Right atrium auricular region (tissue), 2 donors: ENCODE data around the gene ADCY2. TPM values are rescaled to one million over a fixed set of nuclear protein-coding genes. Genes with fewer than 3 reads are reported as not detected.
A peak's percentile ranks its signal among the peaks of the same experiment; 100 is the strongest.

Experiments used
- DNase-seq: peaks from one replicate; pipeline ENCODE4 v3.0.0-alpha.2; 2019; ENCODE audit warnings: low spot score
- H3K27ac ChIP-seq, 2 donors: fragments of 200-600 bp; sonication (generic); 1 replicate in 1 of 2; 2 replicates in 1 of 2; pipeline ENCODE4 v1.5.1; 2016 to 2019
- H3K27me3 ChIP-seq, 2 donors: fragments of 200-600 bp; sonication (generic); one replicate each; pipeline versions ENCODE4 v1.5.1 to v1.6.0; 2017 to 2019
- H3K36me3 ChIP-seq: fragments of 200-600 bp; sonication (generic); one replicate; pipeline ENCODE4 v1.5.1; 2016
- H3K4me1 ChIP-seq, 2 donors: fragments of 200-600 bp; sonication (generic); one replicate each; pipeline versions ENCODE4 v1.5.1 to v1.6.0; 2017 to 2019
- H3K4me3 ChIP-seq, 2 donors: fragments of 200-600 bp; sonication (generic); 1 replicate in 1 of 2; 2 replicates in 1 of 2; pipeline ENCODE4 v1.5.1; 2017 to 2019; ENCODE audit warnings: mild to moderate bottlenecking in 1 of 2, moderate library complexity in 1 of 2
- H3K9me3 ChIP-seq, 2 donors: fragments of 200-600 bp; sonication (generic); one replicate each; pipeline ENCODE4 v1.5.1; 2019
- total RNA-seq, 2 donors: library from RNA; depleted of rRNA; stranded (reverse); fragments of >200 nt; gene quantifications; one replicate each; pipeline ENCODE4 v1.1.0, GENCODE V29; 2016
- TF ChIP-seq, protein P1 (sequence below), 2 donors: fragments of 200-600 bp; sonication (generic); IDR thresholded peaks; one replicate each; pipeline ENCODE4 v1.5.1; 2019; ENCODE audit warnings: antibody characterized with exemption in 2 of 2

ADCY2 gene
- total RNA-seq, 2 donors from 2014 or later = 3.3 TPM; not detected in 1

DNA sequence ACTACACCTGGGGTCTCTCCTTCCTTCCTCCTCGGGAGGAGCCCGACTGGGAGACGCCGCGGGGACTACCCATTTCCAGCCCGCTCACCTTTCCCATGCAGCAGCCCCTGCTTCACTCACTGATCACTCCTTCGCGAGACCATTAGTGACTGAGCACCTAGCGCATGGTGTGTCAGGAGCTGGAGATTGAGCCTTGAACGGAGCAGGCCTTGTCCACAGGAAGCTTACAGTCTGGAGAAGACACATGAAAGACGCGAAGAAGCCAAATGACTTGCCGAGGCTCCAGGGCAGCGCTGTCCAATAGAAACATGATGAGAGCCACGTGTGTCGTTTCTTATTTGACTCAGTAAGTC is 455.3 kb downstream of the ADCY2 start:
- peaks cover 0 to 23% of the 10 kb centered on the region in 2 donors for H3K4me1 ChIP-seq
- DNase-seq = no peak
- H3K4me3 ChIP-seq = peak overlapping the region in 1 of 2 donors; percentile 56
- peaks cover 4% of the 10 kb centered on the region in 2 donors for H3K27me3 ChIP-seq
- H3K9me3 ChIP-seq = no peaks in the 10 kb centered on the region
- no peaks in the 10 kb centered on the region for H3K36me3 ChIP-seq
- TF ChIP-seq, protein P1, sequence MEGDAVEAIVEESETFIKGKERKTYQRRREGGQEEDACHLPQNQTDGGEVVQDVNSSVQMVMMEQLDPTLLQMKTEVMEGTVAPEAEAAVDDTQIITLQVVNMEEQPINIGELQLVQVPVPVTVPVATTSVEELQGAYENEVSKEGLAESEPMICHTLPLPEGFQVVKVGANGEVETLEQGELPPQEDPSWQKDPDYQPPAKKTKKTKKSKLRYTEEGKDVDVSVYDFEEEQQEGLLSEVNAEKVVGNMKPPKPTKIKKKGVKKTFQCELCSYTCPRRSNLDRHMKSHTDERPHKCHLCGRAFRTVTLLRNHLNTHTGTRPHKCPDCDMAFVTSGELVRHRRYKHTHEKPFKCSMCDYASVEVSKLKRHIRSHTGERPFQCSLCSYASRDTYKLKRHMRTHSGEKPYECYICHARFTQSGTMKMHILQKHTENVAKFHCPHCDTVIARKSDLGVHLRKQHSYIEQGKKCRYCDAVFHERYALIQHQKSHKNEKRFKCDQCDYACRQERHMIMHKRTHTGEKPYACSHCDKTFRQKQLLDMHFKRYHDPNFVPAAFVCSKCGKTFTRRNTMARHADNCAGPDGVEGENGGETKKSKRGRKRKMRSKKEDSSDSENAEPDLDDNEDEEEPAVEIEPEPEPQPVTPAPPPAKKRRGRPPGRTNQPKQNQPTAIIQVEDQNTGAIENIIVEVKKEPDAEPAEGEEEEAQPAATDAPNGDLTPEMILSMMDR (IDR thresholded peaks at IDR 0.05) = no peak
- no peak overlapping the region for H3K27ac ChIP-seq

DNA sequence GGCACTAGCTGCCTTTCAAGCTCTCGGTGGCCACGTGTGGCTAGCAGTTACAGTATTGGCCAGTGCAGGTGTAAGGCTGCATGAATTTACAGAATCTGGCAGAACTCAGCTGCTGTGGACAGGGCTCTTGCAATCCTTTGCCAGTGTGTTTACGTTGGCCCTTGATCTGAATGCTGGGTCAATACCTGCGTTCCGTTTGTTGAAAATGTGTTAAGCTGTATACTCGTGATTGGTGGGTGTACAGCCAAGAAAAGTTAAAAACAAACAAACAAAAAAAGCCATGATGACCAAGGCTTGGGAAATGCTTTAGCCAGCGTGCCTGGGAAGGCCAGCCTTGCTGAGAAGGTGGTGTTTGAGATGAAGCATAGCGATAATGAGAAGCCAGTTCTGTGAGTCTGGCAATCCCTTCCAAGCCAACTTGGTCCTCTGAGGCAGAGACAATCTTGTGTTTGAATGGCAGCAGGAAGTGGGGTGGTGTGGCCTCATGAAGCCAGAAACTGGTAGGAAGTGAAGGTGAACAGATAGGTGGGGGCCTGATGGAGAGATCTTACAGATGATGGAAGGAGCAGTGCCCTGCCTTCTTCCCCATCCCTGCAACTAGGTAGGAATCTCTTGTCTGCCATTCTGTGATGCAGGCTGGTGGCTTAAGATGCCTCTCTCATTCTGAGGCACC is 455.8 kb downstream of the ADCY2 start:
- no peaks in the 10 kb centered on the region for H3K9me3 ChIP-seq
- H3K4me3 ChIP-seq = no peak overlapping the region
- no peak overlapping the region for H3K27ac ChIP-seq
- no peak for DNase-seq
- TF ChIP-seq, protein P1 (IDR thresholded peaks at IDR 0.05) = no peak
- no peaks in the 10 kb centered on the region for H3K36me3 ChIP-seq
- peaks cover 4% of the 10 kb centered on the region in 2 donors for H3K27me3 ChIP-seq
- H3K4me1 ChIP-seq = peaks cover 0 to 23% of the 10 kb centered on the region in 2 donors

DNA sequence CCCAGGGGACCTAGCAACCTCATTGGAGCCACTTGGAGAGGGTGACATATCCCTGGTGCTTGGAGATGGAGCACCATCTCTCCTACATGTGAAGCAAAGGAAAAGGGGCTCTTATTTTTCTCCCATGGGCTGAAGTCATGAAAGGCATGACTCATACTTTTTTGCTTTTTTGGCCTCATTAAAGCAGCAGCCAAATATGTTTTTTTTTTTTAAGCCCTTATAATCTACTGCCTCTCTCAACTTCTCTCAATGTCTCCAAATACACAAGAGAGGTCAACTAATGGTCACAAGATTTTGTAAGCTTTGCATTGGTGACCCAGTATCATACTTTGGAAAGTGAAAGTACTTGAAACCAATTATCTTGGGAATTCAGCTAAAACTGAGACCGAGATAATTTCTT is 456.6 kb downstream of the ADCY2 start:
- Histone ChIP-seq H3K9me3 (no peaks in the 10 kb centered on the region), H3K27me3 (peaks cover 4% of the 10 kb centered on the region in 2 donors), H3K4me1 (peaks cover 0 to 23% of the 10 kb centered on the region in 2 donors), H3K4me3 (no peak overlapping the region), H3K36me3 (no peaks in the 10 kb centered on the region), H3K27ac (no peak overlapping the region)
- TF ChIP-seq, protein P1 (IDR thresholded peaks at IDR 0.05) = no peak
- no peak for DNase-seq

DNA sequence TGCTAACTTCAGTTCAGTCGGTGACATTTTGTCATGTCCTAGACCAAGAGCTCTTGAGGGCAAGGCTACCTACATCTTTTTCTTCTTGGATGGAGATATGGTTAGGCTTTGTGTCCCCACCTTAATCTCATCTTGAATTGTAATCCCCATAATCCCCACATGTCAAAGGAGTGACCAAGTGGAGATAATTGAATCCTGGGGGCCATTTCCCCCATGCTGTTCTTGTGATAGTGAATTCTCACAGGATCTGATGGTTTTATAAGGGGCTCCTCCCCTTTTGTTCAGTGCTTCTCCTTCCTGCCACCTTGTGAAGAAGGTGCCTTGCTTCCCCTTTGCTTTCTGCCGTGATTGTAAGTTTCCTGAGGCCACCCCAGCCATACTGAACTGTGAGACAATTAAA is 457.1 kb downstream of the ADCY2 start:
- H3K9me3 ChIP-seq = no peaks in the 10 kb centered on the region
- no peak overlapping the region for H3K4me3 ChIP-seq
- H3K36me3 ChIP-seq = no peaks in the 10 kb centered on the region
- TF ChIP-seq, protein P1 (IDR thresholded peaks at IDR 0.05) = no peak
- no peak for DNase-seq
- H3K27me3 ChIP-seq = peaks cover 4% of the 10 kb centered on the region in 2 donors
- peaks cover 0 to 23% of the 10 kb centered on the region in 2 donors for H3K4me1 ChIP-seq
- H3K27ac ChIP-seq = no peak overlapping the region

DNA sequence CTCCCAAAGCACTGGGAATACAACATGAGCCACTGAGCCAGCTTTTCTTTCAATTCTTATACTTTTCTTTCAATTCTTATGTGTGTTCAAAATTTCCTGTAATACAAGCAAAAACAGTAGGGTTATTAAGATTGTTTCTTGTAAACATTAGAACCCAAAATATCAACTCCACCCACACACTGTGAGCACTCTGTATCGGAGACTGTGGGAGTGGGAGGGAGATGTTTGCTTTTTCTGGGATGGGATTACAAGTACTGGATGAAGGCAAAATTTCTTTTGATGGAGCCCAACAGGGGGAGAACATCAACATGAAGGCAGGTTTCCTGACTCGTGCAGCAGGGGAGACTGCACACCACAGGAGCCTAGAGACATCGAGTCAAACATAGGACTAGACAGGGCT is 459.7 kb downstream of the ADCY2 start:
- TF ChIP-seq, protein P1 (IDR thresholded peaks at IDR 0.05) = no peak
- Histone ChIP-seq H3K9me3 (no peaks in the 10 kb centered on the region), H3K36me3 (peaks cover 16% of the 10 kb centered on the region), H3K27ac (no peak overlapping the region), H3K27me3 (no peaks in the 10 kb centered on the region), H3K4me3 (no peak overlapping the region), H3K4me1 (peaks cover 0 to 9% of the 10 kb centered on the region in 2 donors)
- no peak for DNase-seq

DNA sequence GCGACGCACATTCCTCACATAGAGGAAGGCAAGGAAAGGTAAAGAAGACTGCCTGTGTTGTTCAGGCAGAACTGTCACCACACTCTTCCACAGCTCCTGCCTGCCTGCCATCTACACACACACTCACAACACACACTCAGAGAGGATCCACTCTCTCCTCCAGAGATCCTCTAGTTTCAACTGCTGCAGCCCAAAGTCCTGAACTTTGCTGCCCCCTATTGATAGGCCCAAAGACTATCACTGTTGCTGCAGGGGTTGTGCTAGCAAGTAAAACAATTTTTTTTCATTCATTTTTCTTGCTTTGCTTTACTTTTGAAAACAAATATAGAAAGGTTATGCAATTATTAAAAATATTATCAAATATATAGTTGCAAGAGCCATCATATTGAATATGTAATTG is 460.9 kb downstream of the ADCY2 start:
- H3K27me3 ChIP-seq = no peaks in the 10 kb centered on the region
- TF ChIP-seq, protein P1 (IDR thresholded peaks at IDR 0.05) = peak; percentile 44 to 75
- peaks cover 20% of the 10 kb centered on the region for H3K36me3 ChIP-seq
- no peak overlapping the region for H3K4me3 ChIP-seq
- peaks cover 0 to 2% of the 10 kb centered on the region in 2 donors for H3K4me1 ChIP-seq
- DNase-seq = no peak
- H3K27ac ChIP-seq = no peak overlapping the region
- no peaks in the 10 kb centered on the region for H3K9me3 ChIP-seq
